GM23338 (cell line): ENCODE results near the gene VCL. TPM values are rescaled to one million over a fixed set of nuclear protein-coding genes. Genes with fewer than 3 reads are reported as not detected.
"Not testable (repeated sequence)": the region's sequence is repeated elsewhere in the genome, so short reads cannot be mapped to it uniquely, and the experiment has no call there.

Source experiments
- ATAC-seq: fragments of 200-7000 bp; cut with Tn5 transposase; 3 replicates; pipeline ENCODE4 v1.9.1; 2020
- DNase-seq: peaks from one replicate; pipeline ENCODE4 v3.0.0-alpha.2; 2015; ENCODE audit warnings: low spot score
- H2AFZ ChIP-seq: fragments of 200-600 bp; sonication (generic); 2 replicates; pipeline ENCODE4 v1.8.0; 2016; ENCODE audit warnings: antibody characterized with exemption, mild to moderate bottlenecking, moderate library complexity
- H3F3A ChIP-seq: fragments of 200-600 bp; sonication (generic); replicated peaks from 2 replicates; pipeline ENCODE4 v1.8.0; 2017; ENCODE audit warnings: antibody characterized with exemption, mixed run types, low read depth
- H3K27ac ChIP-seq: fragments of 200-600 bp; sonication (generic); 2 replicates; pipeline ENCODE4 v1.6.1; 2016; ENCODE audit warnings: low read depth
- H3K27me3 ChIP-seq: fragments of 200-600 bp; sonication (generic); 2 replicates; pipeline ENCODE4 v1.8.0; 2016; ENCODE audit warnings: mild to moderate bottlenecking, mixed run types, moderate library complexity; ENCODE audit not compliant: insufficient read depth
- H3K36me3 ChIP-seq: fragments of 200-600 bp; sonication (generic); 2 replicates; pipeline ENCODE4 v1.8.0; 2016; ENCODE audit warnings: mild to moderate bottlenecking; ENCODE audit not compliant: insufficient read depth
- H3K4me1 ChIP-seq: fragments of 200-600 bp; sonication (generic); 2 replicates; pipeline ENCODE4 v1.8.0; 2016; ENCODE audit warnings: mild to moderate bottlenecking, moderate library complexity; ENCODE audit not compliant: insufficient read depth
- H3K4me2 ChIP-seq: fragments of 200-600 bp; sonication (generic); 2 replicates; pipeline ENCODE4 v1.7.1; 2017; ENCODE audit warnings: mixed run types
- H3K4me3 ChIP-seq: fragments of 200-600 bp; sonication (generic); 2 replicates; pipeline ENCODE4 v1.6.1; 2016; ENCODE audit warnings: mixed run types
- H3K79me2 ChIP-seq: fragments of 200-600 bp; sonication (generic); replicated peaks from 2 replicates; pipeline ENCODE4 v1.8.0; 2017; ENCODE audit warnings: mild to moderate bottlenecking; ENCODE audit not compliant: insufficient read depth
- H3K9me2 ChIP-seq: fragments of 200-600 bp; sonication (generic); 2 replicates; pipeline ENCODE4 v1.8.0; 2017; ENCODE audit not compliant: insufficient read depth
- H4K20me1 ChIP-seq: fragments of 200-600 bp; sonication (generic); replicated peaks from 2 replicates; pipeline ENCODE4 v1.8.0; 2017; ENCODE audit warnings: mild to moderate bottlenecking; ENCODE audit not compliant: insufficient read depth
- H3K27ac Mint-ChIP-seq: 2 replicates; pipeline ENCODE4 v1.8.0; 2020; ENCODE audit warnings: inconsistent platforms, mild to moderate bottlenecking, moderate library complexity, mixed read lengths
- H3K27me3 Mint-ChIP-seq: 3 replicates; pipeline ENCODE4 v1.8.0; 2022; ENCODE audit warnings: low read depth, mild to moderate bottlenecking, moderate library complexity, mixed read lengths, inconsistent platforms; ENCODE audit not compliant: insufficient read depth, poor library complexity
- H3K36me3 Mint-ChIP-seq: 3 replicates; pipeline ENCODE4 v1.8.0; 2021; ENCODE audit warnings: low read depth, mild to moderate bottlenecking, inconsistent platforms, moderate library complexity, mixed read lengths
- H3K4me1 Mint-ChIP-seq: 3 replicates; pipeline ENCODE4 v1.8.0; 2020; ENCODE audit warnings: mild to moderate bottlenecking, inconsistent platforms, mixed read lengths
- H3K4me3 Mint-ChIP-seq: 3 replicates; pipeline ENCODE4 v1.8.0; 2021; ENCODE audit warnings: moderate library complexity, mild to moderate bottlenecking, inconsistent platforms, mixed read lengths
- H3K9me3 Mint-ChIP-seq: 3 replicates; pipeline ENCODE4 v1.8.0; 2020; ENCODE audit warnings: moderate library complexity, mild to moderate bottlenecking, inconsistent platforms, mixed read lengths
- CREB1 ChIP-seq: fragments of 250-450 bp; sonication (Bioruptor Pico); IDR thresholded peaks from 2 replicates; pipeline ENCODE4 v1.5.0; 2020; ENCODE audit warnings: low read depth, mild to moderate bottlenecking, moderate library complexity
- ETS1 ChIP-seq: IDR thresholded peaks from 2 replicates; pipeline ENCODE4 v1.6.1; 2016; ENCODE audit warnings: antibody characterized with exemption
- EZH2 ChIP-seq: fragments of 200-600 bp; sonication (generic); IDR thresholded peaks from one replicate; pipeline ENCODE4 v1.8.0; 2017; ENCODE audit warnings: antibody characterized with exemption, mild to moderate bottlenecking, low read depth; ENCODE audit not compliant: unreplicated experiment
- EZH2phosphoT487 ChIP-seq: fragments of 200-600 bp; sonication (generic); IDR thresholded peaks from one replicate; pipeline ENCODE4 v1.8.1; 2018; ENCODE audit warnings: antibody characterized with exemption; ENCODE audit not compliant: unreplicated experiment
- JUNB ChIP-seq: IDR thresholded peaks from one replicate; pipeline ENCODE4 v1.6.1; 2016; ENCODE audit warnings: antibody characterized with exemption; ENCODE audit not compliant: unreplicated experiment
- STAT1 ChIP-seq: IDR thresholded peaks from one replicate; pipeline ENCODE4 v1.6.1; 2016; ENCODE audit warnings: antibody characterized with exemption; ENCODE audit not compliant: unreplicated experiment
- ZNF114 ChIP-seq: fragments of 250-450 bp; sonication (Bioruptor Pico); IDR thresholded peaks from 2 replicates; pipeline ENCODE4 v1.5.0; 2020; ENCODE audit warnings: mild to moderate bottlenecking, moderate library complexity
- ZNF331 ChIP-seq: fragments of 250-450 bp; sonication (Bioruptor Pico); IDR thresholded peaks from 2 replicates; pipeline ENCODE4 v1.5.0; 2020; ENCODE audit warnings: low read depth, mild to moderate bottlenecking, moderate library complexity
- polyA plus RNA-seq: library from polyadenylated mRNA; unstranded; fragments of >200 nt; fragmentation: Nextera tagmentation; extraction: Ambion mirVana; gene quantifications from 2 replicates; pipeline ENCODE4 v1.2.1, GENCODE V29; 2016
- total RNA-seq: library from RNA; depleted of rRNA; stranded (reverse); fragments of >200 nt; shearing (Covaris generic); gene quantifications from 2 replicates; pipeline ENCODE4 v1.2.3, GENCODE V29; 2014
- TF ChIP-seq, protein P1 (sequence below): fragments of 250-450 bp; sonication (Bioruptor Pico); IDR thresholded peaks from 2 replicates; pipeline ENCODE4 v1.5.0; 2020; ENCODE audit warnings: mild to moderate bottlenecking, moderate library complexity
- TF ChIP-seq, protein P2 (sequence below), 2 experiments: fragments of 200-600 bp in 1 of 2; sonication (generic) in 1 of 2; conservative IDR thresholded peaks; 2 replicates each; pipeline versions ENCODE4 v1.5.1 to v1.6.1; 2016 to 2017; ENCODE audit warnings: antibody characterized with exemption in 2 of 2, low read depth in 2 of 2, mild to moderate bottlenecking in 2 of 2, moderate library complexity in 1 of 2

VCL gene
- total and polyA plus RNA-seq, 2 experiments from 2014 or later = 60.7 to 254 TPM

GRCh38 chr10:74061104-74061503, 63.2 kb downstream of the VCL start (continued):
- TF ChIP-seq, protein P1, sequence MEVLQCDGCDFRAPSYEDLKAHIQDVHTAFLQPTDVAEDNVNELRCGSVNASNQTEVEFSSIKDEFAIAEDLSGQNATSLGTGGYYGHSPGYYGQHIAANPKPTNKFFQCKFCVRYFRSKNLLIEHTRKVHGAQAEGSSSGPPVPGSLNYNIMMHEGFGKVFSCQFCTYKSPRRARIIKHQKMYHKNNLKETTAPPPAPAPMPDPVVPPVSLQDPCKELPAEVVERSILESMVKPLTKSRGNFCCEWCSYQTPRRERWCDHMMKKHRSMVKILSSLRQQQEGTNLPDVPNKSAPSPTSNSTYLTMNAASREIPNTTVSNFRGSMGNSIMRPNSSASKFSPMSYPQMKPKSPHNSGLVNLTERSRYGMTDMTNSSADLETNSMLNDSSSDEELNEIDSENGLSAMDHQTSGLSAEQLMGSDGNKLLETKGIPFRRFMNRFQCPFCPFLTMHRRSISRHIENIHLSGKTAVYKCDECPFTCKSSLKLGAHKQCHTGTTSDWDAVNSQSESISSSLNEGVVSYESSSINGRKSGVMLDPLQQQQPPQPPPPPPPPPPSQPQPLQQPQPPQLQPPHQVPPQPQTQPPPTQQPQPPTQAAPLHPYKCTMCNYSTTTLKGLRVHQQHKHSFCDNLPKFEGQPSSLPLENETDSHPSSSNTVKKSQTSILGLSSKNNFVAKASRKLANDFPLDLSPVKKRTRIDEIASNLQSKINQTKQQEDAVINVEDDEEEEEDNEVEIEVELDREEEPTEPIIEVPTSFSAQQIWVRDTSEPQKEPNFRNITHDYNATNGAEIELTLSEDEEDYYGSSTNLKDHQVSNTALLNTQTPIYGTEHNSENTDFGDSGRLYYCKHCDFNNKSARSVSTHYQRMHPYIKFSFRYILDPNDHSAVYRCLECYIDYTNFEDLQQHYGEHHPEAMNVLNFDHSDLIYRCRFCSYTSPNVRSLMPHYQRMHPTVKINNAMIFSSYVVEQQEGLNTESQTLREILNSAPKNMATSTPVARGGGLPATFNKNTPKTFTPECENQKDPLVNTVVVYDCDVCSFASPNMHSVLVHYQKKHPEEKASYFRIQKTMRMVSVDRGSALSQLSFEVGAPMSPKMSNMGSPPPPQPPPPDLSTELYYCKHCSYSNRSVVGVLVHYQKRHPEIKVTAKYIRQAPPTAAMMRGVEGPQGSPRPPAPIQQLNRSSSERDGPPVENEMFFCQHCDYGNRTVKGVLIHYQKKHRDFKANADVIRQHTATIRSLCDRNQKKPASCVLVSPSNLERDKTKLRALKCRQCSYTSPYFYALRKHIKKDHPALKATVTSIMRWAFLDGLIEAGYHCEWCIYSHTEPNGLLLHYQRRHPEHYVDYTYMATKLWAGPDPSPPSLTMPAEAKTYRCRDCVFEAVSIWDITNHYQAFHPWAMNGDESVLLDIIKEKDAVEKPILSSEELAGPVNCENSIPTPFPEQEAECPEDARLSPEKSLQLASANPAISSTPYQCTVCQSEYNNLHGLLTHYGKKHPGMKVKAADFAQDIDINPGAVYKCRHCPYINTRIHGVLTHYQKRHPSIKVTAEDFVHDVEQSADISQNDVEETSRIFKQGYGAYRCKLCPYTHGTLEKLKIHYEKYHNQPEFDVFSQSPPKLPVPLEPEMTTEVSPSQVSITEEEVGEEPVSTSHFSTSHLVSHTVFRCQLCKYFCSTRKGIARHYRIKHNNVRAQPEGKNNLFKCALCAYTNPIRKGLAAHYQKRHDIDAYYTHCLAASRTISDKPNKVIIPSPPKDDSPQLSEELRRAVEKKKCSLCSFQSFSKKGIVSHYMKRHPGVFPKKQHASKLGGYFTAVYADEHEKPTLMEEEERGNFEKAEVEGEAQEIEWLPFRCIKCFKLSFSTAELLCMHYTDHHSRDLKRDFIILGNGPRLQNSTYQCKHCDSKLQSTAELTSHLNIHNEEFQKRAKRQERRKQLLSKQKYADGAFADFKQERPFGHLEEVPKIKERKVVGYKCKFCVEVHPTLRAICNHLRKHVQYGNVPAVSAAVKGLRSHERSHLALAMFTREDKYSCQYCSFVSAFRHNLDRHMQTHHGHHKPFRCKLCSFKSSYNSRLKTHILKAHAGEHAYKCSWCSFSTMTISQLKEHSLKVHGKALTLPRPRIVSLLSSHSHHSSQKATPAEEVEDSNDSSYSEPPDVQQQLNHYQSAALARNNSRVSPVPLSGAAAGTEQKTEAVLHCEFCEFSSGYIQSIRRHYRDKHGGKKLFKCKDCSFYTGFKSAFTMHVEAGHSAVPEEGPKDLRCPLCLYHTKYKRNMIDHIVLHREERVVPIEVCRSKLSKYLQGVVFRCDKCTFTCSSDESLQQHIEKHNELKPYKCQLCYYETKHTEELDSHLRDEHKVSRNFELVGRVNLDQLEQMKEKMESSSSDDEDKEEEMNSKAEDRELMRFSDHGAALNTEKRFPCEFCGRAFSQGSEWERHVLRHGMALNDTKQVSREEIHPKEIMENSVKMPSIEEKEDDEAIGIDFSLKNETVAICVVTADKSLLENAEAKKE (CRISPR knock-in tag) = no peak
- no peak for TF ChIP-seq JUNB
- no peak for TF ChIP-seq ZNF114
- TF ChIP-seq, protein P2, sequence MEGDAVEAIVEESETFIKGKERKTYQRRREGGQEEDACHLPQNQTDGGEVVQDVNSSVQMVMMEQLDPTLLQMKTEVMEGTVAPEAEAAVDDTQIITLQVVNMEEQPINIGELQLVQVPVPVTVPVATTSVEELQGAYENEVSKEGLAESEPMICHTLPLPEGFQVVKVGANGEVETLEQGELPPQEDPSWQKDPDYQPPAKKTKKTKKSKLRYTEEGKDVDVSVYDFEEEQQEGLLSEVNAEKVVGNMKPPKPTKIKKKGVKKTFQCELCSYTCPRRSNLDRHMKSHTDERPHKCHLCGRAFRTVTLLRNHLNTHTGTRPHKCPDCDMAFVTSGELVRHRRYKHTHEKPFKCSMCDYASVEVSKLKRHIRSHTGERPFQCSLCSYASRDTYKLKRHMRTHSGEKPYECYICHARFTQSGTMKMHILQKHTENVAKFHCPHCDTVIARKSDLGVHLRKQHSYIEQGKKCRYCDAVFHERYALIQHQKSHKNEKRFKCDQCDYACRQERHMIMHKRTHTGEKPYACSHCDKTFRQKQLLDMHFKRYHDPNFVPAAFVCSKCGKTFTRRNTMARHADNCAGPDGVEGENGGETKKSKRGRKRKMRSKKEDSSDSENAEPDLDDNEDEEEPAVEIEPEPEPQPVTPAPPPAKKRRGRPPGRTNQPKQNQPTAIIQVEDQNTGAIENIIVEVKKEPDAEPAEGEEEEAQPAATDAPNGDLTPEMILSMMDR (conservative IDR thresholded peaks at IDR 0.05; ENCODE audit: low read depth in 2 of 2) = no peak
- TF ChIP-seq EZH2 = no peak
- no peak for TF ChIP-seq EZH2phosphoT487
- TF ChIP-seq ZNF331 (CRISPR knock-in tag) = no peak
- TF ChIP-seq ETS1 = no peak
- no peak for TF ChIP-seq CREB1 (CRISPR knock-in tag)
- TF ChIP-seq STAT1 = no peak

- not testable (repeated sequence) for H3K27ac ChIP-seq, H2AFZ ChIP-seq
Observed at GRCh38 chr10:74061978-74062377, 64.1 kb downstream of the VCL start.

More at GRCh38 chr10:74061978-74062377, 64.1 kb downstream of the VCL start:
- H3K9me2 ChIP-seq, H3K4me1 Mint-ChIP-seq, H3K36me3 ChIP-seq, H3F3A ChIP-seq, DNase-seq, H3K9me3 Mint-ChIP-seq, H3K4me3 Mint-ChIP-seq, H3K27me3 ChIP-seq, H3K27ac Mint-ChIP-seq, H3K4me3 ChIP-seq, H3K4me2 ChIP-seq, ATAC-seq, H3K4me1 ChIP-seq, H3K27me3 Mint-ChIP-seq: not testable (repeated sequence)
- peaks cover 43% of the 10 kb centered on the region for H3K36me3 Mint-ChIP-seq
- Histone ChIP-seq H4K20me1 (peaks cover 19% of the 10 kb centered on the region), H3K79me2 (peaks cover 83% of the 10 kb centered on the region)
